SKM-1 treated with dmso at 0.1 percent for 144 hours (cell line): ENCODE measurements around the gene SLC5A11.
"Not testable (repeated sequence)": the region's sequence is repeated elsewhere in the genome, so short reads cannot be mapped to it uniquely, and the experiment has no call there.

ENCODE experiments used
- DNase-seq: peaks from one replicate; lab custom pipeline; 2025; ENCODE audit not compliant: unreplicated experiment; lab: John Stamatoyannopoulos, UW

SLC5A11 gene

DNA sequence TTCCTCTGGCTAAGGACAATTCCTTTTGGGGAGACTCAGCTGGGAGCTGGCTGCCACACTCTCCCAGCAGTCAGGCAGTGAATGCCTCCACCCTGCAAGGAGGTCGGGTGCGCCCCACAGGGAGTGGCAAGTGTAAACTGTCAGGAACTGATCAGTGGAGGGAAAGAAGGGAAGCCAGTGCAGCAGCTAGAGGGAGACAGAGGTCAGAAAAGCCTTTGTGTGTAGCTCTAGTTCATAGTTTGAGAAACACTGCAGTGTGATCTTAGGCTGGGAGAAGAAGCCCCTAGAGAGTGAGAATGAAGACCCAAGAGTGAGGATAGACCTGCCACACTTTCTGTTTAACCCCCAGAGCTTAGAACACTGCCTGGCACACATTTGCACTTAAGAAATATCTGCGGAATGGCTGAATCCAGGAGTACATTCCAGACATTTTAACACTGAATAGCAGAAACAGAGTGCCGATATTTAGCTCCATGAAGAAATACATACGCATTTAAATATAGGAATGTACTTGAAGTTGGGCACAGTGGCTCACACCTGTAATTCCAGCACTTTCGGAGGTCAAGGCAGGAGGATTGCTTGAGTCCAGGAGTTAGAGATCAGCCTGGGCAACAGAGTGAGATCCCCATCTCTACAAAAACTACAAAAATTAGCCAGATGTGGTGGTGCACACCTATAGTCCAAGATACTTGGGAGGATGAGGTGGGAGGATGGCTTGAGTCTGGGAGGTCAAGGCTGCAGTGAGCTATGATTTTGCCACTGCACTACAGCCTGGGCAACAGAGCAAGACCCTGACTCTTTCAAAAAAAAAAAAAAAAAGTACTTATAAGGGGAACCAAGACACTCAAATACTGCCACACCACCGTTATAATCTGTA is 11.1 kb upstream of the SLC5A11 start:
- DNase-seq = peak; percentile 25

DNA sequence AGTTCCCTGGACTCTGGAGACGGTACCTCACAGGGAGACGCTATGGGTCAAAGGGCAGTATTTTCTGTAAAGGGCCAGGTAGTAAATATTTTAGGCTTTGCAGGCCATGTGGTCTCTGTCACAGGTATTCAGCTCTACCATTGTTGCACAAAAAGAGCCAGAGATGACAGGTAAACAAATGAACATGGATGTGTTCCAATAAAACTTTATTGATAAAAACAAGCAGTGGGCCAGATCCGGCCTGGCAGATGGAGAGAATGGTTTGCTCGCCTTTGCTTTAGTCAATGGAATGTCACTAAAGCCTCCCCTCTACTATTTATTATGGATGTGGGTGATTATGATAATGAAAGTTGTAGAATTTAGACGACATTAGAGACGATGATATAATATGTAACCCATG is 8.9 kb upstream of the SLC5A11 start:
- DNase-seq = no peak

DNA sequence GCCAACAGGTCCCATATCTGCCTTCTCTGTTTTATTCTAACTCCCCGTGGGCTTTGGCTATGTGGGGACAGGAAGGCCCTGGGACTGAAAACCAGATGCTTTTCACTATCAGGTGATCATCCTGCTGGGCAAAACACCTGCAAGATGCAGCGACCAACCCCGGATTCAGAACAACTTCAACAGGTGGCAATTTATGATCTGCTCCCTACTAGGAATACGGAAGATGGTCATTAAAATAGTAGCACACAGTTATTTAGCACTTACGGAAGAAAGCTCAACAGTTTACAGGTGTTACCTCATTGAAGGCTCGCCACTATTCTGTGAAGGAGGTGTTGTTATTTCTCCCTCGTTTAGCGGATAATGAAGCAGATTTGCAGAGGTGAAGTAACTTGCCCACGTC is 7.8 kb upstream of the SLC5A11 start:
- DNase-seq = no peak

DNA sequence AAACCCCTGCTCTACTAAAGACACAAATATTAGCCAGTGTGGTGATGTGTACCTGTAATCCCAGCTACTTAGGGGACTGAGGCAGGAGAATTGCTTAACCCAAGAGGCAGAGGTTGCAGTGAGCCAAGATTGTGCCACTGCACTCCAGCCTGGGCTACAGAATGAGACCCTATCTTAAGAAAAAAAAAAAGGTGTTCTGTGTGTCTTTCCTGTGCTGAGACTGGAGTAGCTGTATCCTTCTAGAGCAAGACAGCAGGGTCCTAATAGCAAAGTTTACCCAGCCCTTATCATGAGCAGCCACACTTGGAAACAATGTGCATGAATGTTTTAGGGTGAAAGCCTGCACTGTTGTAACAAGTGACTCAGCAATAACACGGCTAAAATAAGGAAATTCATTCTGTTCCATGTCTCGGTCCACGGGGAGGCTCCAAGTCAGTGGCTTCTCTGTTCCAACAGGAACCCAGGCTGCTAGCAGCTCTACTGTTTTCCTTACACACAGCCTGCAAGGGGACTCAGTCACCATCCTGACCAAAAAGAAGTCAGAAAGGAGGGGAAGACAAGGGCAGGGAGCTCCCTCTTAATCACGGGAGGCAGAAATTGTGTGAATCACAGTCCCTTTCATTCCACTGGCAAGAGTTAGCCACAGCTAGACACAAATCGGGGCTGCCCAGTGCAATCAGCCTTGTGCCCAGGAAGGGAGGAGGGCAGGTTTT is 7.1 kb upstream of the SLC5A11 start:
- peak; percentile 55 for DNase-seq

DNA sequence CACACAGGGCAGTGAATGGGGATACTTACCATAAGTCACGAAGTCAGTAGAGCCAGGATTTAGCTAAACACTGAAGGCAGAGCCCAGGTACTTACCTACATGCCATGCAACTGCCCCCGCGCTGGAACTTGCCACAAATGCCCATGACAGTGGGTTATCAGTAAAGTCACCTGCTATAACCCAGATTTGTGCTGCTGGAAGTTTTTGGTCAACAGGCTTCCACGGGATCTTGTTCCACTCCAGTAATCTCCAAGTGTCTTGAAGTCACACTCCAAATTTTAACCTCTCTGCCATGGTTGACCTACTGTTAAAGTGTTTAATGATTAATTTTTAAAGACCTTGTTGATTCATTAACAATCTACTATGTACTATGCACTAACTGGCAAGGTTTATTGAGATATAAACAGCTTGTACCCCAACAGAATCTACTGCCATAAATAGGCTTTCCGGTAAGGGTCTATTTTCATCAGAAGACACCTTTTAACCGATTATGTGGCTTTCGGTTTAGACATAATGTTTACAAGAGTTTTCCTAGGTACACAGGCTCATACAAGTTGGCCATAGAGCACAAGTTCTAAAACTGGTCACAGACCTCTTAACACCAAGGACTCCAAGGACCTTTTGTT is 6.3 kb upstream of the SLC5A11 start:
- DNase-seq = no peak

DNA sequence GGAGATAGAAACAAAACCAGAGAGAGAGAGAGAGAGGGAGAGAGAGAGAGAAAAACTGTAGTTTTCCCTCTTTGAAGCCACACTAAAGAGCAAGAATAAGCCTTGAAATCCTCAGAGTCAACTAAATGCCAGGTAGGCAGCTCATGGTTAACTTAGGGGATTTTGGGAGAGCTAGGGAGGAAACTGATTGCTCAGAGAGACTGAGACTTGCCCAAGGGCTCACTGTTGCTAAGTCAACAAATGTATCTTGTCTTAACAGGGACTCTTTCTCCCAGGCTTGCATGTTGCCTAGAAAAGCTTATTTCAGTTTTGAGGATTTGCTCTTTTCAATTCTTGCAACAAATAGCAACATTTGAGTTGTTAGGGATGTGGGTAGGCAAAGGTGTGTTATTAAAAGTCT is 4.5 kb upstream of the SLC5A11 start:
- no peak for DNase-seq

DNA sequence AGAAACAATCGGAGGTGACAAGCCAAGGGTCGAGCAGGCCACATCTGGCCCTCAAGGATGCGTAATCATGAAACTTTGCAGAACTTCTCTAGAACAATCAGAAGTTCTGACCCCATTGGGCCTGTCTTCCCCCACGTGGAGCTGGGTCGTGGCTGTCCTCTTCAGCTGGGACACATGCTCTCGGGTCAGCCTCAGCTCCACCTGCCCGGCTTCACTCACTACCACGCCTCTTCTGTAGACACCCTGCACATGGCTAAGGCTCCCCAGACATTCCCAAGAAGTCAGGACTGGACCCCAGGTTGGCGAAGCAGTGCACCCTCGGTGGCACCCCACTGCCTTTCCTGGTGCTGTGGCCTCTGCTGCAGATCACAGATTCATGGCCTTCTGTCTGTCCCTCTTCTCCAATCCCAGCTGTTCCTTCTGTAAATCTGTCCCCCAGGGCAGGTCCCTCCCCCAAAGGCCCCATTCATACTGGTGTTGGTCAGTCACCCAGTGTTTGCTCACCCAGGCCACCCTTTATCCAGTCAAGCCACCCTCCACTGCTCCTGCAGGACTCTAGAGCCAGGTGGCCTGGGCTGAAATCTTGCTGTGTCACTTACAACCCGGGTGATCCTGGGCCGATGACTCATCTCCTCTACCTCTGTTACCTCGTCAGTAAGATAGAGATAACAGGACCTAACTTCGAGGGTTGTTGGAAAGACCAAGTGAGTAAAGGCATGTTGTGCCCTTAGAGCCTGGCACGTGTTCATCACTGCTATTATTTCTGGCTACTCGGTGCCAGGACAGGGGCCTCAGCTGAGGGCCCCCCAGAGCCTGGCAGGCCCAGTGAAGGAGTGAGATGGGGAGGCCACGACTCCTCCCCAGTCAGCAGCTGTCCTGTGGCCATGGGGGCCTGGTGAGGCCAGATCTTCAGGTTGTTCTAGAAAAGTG is 1.4 kb upstream of the SLC5A11 start:
- no peak for DNase-seq

DNA sequence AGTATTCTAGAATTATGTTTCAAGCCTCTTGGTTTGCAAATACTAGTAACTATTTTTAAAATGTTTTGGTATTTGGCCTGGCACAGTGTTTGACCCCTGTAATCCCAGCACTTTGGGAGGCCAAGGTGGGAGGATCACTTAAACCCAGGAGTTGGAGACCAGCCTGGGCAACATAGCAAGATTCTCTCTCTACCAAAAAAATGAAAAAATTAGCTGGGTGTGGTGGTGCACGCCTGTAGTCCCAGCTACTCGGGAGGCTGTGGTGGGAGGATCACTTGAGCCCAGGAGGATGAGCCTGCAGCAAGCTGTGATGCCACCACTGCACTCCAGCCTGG is 765 bp upstream of the SLC5A11 start:
- not testable (repeated sequence) for DNase-seq

DNA sequence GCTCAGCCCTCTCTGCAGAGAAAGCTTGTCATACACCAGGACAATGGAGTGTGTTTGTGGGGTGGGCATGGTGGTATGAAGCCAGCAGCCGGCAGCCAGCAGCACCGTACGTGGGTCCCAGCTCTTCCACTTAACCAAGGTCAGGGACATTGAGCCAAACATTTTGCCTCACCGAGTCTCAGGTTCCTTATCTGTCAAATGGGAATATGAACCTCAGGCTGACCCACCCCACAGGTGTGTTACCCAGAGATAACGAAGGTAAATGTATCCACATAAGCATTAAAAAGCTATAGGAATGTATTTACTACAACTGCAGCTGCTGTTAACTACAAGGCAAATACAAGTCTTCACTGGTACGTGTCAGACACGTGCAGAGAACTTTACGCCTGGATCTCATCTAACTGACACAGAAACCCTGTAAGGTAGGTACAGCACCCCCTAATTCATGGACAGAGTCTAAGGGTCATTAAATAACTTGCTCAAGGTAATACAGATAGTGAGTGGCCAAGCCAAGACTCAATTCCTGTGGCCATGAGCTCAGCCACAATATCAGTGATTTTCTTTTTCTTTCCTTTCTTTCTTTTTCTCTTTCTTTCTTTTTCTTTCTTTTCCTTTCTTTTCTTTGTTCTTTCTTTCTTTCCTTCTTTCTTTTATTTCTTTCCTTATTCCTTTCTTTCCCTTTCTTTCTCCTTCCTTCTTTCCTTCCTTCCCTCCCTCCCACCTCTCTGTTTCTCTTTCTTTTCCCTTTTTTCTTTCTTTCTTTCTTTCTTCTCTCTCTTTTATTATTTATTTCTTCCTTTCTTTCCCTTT is 990 bp downstream of the SLC5A11 start:
- DNase-seq = no peak

DNA sequence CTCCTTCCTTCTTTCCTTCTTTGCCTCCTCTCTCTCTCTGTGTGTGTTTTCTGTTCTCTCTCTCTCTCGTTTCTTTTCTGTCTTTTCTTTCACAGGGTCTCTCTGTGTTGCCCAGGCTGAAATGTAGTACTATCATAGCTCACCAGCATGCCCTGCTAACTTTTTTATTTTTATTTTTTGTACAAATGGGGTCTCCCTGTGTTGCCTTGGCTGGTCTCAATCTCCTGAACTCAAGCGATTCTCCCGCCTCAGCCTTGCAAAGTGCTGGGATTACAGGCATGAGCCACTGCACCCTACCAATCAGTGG is 1.5 kb downstream of the SLC5A11 start:
- no peak for DNase-seq

DNA sequence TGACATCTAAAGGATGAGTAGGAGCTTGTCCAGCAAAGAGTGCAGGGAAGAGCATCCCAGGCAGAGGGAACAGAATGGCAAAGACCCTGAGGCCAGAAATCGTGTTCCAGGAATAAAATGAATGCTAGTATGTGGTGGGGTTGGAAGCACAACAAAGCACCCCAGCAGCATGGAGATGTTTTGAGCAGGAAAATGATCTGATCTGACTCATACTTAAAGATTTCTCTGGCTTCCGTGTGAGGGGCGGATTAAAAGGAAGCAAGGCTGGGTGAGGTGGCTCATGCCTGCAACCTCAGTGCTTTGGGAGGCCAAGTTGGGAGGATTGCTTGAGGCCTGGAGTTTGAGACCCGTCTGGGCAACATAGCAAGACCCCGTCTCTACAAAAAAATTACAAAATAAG is 2.3 kb downstream of the SLC5A11 start:
- no peak for DNase-seq

DNA sequence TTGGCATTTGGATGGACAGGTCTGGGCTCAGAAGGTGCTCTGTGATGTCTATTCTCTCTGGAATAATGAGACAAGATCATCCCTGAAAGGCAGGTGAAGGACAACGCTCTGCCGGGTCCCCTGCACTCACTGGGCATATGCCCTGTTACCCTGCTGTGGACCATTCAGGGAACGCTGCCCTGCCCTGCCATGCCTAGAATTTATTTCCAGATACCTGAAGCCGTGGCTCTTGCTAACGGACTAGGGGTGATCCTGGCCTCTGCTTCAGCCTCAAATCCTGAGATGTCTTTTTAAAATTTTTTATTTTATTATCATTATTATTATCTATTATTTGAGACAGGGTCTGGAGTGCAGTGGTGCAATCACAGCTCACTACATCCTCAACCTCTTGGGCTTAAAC is 3.9 kb downstream of the SLC5A11 start:
- DNase-seq = no peak

DNA sequence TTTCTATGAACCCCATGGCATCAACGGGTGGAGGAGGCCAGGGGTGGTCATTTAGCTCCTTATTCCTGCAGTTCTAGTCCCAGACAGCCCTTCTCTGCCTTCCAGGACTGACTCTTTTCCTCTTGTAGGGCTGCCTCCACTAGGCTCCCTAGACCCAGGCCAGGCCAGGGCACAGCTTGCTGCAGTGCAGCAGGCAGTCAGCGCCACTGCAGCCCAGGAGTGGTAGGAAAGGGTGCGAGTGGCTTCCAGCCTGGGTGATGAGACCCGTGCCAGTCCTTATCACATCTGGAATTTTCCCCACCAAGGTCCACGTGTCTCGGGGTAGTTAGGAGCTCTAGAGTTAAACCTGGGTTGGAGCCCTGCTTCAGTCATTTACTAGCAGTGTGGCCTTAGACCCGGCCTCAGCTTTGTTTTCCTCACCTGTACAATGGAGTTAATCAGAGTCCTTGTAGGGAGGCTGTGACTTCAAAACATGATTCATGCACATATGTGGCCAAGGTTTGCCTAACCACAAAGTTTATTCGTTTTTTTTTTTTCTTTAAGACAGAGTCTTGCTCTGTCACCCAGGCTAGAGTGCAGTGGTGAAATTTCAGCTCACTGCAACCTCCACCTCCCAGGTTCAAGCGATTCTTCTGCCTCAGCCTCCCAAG is 4.7 kb downstream of the SLC5A11 start:
- no peak for DNase-seq

DNA sequence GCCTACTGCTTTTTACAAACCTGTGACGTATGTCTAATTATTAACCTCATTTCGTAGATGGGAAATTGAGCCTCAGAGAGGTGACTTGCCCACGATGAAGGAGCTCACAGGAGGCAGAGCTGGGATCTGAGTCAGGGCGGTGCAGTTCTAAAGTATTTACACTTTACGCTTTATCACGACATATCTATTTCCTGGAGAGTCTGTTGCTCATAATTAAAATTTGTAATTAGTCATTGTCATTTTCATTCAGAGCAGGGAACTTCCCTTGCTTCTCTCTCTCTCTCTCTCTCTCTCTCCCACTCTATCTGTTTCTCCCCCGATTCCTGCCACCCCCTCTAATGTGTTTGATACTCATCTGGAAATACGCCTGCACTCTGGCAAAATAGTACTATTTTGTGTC is 5.9 kb downstream of the SLC5A11 start:
- DNase-seq = no peak

DNA sequence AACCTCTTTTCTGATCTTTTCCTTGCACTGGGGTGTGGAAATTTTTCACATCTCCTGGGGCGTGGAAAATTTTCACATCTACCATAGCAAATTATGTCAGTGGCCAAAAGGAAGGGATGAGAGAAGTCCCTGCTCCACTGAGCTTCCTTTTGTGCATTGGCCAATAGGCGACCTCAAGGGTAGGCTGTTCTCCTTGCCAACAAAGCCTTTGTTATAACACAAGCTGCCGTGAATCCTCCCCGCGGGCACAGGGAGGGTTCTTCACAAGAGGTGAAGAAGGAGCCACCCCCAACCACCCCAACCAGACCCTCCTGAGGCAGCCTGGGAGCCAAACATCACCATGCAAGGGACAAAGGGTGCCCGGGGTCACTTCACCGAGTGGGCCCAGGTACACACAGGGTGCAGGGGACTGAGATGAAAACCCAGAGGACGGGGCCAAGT is 6.5 kb downstream of the SLC5A11 start:
- no peak for DNase-seq

DNA sequence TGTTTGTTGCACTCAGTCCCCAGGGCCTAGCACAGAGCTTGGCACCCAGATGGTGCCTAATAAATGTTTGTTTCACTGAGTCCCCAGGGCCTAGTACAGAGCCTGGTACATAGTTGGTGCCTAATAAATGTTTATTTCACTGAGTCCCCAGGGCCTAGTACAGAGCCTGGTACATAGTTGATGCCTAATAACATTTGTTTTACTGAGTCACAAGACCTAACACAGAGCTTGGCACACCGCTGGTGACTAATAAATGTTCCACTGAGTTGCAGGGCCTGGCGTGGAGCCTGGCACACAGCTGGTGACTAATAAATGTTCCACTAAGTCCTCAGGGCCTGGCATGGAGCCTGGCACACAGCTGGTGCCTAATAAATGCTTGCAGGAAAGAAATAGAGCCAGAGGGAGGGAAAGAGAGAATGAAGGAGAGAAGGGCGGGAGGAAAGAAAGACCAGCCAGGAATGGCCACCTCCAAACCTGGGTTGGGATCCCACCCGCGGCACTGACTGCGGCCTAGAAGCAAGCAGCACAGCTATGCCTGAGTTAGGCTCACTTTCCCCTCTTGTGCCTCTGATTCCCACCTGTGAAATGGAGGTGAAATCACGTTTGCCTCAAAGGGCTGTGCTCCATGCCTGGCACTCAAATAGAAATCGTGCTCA is 7.5 kb downstream of the SLC5A11 start:
- no peak for DNase-seq

DNA sequence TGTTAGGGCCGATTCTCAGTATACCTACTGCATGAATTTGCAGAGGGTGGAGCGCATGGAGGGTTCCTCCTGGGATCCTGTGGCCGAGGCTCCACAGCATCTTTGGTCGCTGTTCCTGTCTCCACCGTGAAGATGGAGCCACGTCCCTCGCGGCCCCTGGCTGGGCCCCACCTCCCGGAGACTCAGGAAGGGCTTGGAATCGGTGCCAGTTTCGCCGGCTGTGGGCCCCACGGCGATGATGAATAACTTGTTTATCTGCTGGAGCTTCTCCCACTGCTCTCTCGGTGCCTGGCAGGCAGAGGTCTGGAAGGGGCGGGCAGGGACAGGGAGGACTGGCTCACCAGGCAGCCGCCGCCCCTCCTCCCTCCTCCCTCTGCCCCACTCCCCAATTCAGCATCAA is 8.1 kb downstream of the SLC5A11 start:
- DNase-seq = no peak

DNA sequence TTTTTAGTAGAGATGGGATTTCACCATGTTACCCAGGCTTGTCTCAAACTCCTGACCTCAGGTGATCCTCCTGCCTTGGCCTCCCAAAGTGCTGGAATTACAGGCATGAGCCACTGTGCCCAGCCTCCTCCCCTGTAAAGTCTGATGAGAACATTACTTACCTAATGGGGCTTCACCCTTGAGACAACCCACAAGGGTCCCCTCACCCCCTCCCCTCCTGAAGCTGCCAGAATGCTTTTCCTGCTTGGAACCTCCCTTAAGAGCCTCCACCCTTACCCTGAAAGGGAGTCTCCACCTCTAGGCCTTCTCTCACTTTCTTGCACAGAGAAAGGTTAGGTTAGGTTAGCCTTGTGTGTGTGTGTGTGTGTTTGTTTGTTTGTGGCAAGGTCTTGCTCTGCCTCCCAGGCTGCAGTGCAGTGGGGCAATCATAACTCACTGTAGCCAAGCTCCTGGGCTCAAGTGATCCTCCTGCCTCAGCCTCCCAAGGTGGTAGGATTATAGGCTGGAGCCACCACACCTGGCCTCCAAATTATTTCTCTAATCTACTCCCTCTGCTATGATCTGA is 8.9 kb downstream of the SLC5A11 start:
- DNase-seq = no peak

DNA sequence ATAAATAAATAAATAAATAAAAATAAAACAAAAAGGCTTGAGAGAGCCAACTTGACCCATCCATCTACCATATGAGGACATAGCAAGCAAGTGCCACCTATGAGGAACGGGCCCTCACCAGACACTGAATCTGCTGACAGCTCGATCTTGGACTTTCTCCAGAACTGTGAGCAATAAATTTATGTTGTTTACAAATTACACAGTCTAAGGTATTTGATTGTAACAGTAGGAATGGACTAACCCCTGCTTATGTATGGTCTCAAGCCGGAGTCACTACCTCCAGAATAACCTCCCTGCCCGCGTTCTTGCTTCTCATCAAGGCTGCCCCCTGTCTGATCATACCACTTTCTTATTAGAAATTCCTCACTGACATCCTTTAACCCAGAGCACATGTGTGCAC is 9.9 kb downstream of the SLC5A11 start:
- DNase-seq = no peak
